Measurements from ENCODE around the gene INCA1.
"Not testable (repeated sequence)": the region's sequence is repeated elsewhere in the genome, so short reads cannot be mapped to it uniquely, and the experiment has no call there.

The INCA1 gene, protein sequence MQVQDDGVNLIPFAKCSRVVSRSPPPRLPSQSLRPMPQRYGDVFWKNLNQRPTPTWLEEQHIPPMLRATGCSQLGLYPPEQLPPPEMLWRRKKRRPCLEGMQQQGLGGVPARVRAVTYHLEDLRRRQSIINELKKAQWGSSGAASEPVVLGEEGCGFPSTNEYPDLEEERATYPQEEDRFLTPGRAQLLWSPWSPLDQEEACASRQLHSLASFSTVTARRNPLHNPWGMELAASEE

DNA sequence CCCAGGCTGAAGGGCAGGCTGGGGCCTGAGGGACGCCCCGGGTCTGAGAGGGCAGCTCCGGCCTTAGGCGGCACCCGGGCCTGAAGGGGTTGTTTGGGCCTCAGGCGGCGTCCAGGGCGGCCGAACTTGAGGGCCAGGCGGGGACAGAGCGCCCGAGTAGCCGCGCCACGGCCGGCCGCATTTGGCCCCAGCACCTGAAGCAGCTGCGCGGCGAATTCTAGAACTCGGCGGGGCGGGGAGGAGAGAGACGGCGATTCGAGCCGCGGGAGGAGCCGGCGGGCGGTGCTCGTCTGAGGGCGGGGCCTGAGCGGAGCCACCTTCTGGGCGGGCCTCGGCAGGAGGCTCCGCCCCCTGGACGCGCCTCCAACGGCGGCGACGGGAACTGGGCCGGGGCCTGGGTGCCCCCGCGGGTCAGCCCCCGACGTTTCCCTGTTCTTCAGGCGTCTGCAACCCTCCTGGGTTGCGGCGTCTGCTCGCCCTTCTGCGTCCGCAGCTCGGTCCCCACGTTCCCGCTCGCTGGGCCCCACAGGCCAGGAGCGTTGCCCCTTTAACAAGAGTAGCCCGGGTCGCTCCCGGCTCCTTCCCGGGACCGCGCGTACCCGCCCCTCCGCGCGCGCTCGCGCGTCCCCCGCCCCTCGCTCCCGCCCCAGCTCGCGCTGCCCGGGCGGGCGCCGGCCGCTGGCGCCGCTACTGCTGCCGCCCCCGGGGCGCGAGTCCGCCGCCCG is at the start of gene INCA1, which contains the start of gene KIF1C:
TSS of gene INCA1 (minus strand) at position 221 of the 725 bp plus-strand sequence. CDS start 3,085 bp downstream, outside the sequence.
TSS of gene KIF1C (plus strand) at position 649 of the 725 bp plus-strand sequence. CDS start 2,297 bp downstream, outside the sequence.
- H3K36me3 Mint-ChIP-seq: peaks cover 21 to 27% of the 10 kb centered on the region in 2 donors
- ATAC-seq (replicated peaks) (peak; percentile 92 to 96), DNase-seq (peak; percentile 88)
- H3K9me3 Mint-ChIP-seq: no peaks in the 10 kb centered on the region
- peak within 1 kb of the TSS; percentile 89 for H3K27ac Mint-ChIP-seq
- peaks cover 5 to 16% of the 10 kb centered on the region in 2 donors for H3K27me3 Mint-ChIP-seq
- peak within 1 kb of the TSS; percentile 86 to 94 for H3K4me3 Mint-ChIP-seq
- H3K4me1 Mint-ChIP-seq: peaks cover 27 to 37% of the 10 kb centered on the region in 2 donors

- Mint-ChIP-seq H3K4me3 (no peak overlapping the region), H3K27me3 (no peaks in the 10 kb centered on the region), H3K9me3 (no peaks in the 10 kb centered on the region), H3K4me1 (peaks cover 27 to 66% of the 10 kb centered on the region in 2 donors), H3K36me3 (no peaks in the 10 kb centered on the region), H3K27ac (no peak overlapping the region)
- DNase-seq (no peak), ATAC-seq (replicated peaks) (no peak)
Observed at GRCh38 chr17:5045496-5045895, 48.2 kb upstream of the INCA1 start.

DNA sequence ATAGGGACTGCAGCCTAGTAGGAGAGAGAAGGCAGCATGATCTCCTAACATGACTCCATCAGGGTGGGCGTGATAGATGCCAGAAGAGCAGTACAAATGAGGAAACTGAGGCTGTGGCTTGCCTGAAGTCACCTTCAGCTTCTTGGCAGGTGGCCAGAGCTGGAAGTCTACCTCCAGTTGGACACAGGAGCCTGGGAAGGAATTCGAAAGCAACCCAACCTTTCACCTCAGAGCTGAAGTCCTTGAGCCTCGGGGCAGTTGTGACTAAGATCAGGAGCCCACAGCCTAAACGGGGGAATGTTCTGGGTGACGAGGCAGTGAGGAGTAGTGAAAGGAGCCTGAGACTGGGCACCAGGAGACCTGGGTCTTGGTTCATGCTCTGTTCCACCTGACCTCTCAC is 47.3 kb upstream of the INCA1 start:
- H3K36me3 Mint-ChIP-seq: no peaks in the 10 kb centered on the region
- no peaks in the 10 kb centered on the region for H3K9me3 Mint-ChIP-seq
- ATAC-seq (replicated peaks) (peak in 1 of 2 donors; percentile 33), DNase-seq (no peak)
- no peak overlapping the region for H3K27ac Mint-ChIP-seq
- H3K4me1 Mint-ChIP-seq: peaks cover 25 to 59% of the 10 kb centered on the region in 2 donors
- no peak overlapping the region for H3K4me3 Mint-ChIP-seq
- no peaks in the 10 kb centered on the region for H3K27me3 Mint-ChIP-seq

DNA sequence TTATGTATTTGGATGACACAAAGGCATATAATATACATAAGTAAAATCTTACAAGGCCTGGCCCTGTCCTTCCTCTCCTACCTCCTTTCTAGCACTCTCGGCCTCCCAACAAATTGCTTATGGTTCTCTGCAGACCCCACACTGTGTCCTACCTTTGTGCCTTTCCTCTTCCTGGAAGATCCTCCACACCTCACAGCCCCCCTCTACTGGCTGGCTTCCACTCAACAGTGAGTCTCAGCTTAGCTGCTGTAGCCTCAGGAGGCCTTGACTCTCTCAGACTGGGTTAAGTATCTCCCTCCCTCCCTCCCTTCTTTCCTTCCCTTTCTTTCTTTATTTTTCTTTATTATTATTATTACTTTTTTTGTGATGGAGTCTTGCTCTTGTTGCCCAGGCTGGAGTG is 46.2 kb upstream of the INCA1 start:
- Mint-ChIP-seq H3K9me3 (no peaks in the 10 kb centered on the region), H3K36me3 (no peaks in the 10 kb centered on the region), H3K4me1 (peaks cover 22 to 48% of the 10 kb centered on the region in 2 donors), H3K4me3 (no peak overlapping the region), H3K27ac (no peak overlapping the region), H3K27me3 (no peaks in the 10 kb centered on the region)
- DNase-seq: no peak
- ATAC-seq (replicated peaks): no peak

DNA sequence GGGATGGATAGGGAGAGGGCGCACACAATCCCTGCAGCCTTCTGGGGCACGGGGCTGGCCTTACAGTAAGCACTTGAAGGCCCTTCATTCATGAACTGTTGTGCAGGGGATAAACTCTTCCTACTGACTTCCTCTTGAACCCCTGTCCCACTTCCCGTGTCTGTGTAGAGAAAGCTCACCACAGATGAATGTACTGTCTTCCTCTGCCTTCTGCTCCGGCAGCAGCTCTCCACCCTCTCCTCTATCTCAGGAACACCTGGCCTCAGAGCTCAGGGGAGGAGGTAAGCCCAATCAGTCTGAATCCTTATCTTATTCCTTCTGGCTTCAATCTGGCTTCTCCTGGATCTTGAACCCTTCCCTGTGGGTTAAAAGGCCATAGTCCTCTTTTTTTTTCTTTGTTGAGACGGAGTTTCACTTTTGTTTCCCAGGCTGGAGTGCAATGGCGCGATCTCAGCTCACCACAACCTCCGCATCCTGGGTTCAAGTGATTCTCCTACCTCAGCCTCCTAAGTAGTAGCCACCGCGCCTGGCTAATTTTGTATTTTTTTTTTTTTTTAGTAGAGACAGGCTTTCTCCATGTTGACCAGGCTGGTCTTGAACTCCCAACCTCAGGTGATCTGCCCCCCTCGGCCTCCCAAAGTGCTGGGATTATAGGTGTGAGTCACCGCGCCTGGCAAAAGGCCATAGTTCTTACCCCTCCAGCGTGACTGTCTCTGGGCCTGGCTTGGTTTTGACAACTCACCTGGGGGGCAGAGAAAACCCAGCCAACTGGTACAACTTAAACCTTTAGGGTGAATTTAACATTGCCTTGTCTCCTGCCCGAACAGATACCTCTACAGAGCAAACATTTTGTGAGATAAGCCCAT is 45.1 kb upstream of the INCA1 start:
- H3K27ac Mint-ChIP-seq: no peak overlapping the region
- peaks cover 18 to 37% of the 10 kb centered on the region in 2 donors for H3K4me1 Mint-ChIP-seq
- no peaks in the 10 kb centered on the region for H3K9me3 Mint-ChIP-seq
- H3K36me3 Mint-ChIP-seq: no peaks in the 10 kb centered on the region
- no peaks in the 10 kb centered on the region for H3K27me3 Mint-ChIP-seq
- DNase-seq (no peak), ATAC-seq (replicated peaks) (no peak)
- no peak overlapping the region for H3K4me3 Mint-ChIP-seq

GRCh38 chr17:5035315-5035714 is 38.0 kb upstream of the INCA1 start, which contains the start of gene SLC52A1:
TSS of gene SLC52A1 (minus strand) at chr17:5035426. CDS start at chr17:5034606, 820 bp downstream.
- H3K9me3 Mint-ChIP-seq: no peaks in the 10 kb centered on the region
- DNase-seq: no peak
- peaks cover 0 to 16% of the 10 kb centered on the region in 2 donors for H3K27me3 Mint-ChIP-seq
- H3K4me1 Mint-ChIP-seq: peaks cover 21 to 30% of the 10 kb centered on the region in 2 donors
- H3K36me3 Mint-ChIP-seq: no peaks in the 10 kb centered on the region
- ATAC-seq (replicated peaks): no peak
- no peak within 1 kb of the TSS for H3K27ac Mint-ChIP-seq
- H3K4me3 Mint-ChIP-seq: peak within 1 kb of the TSS in 1 of 2 donors; percentile 13

- no peaks in the 10 kb centered on the region for H3K9me3 Mint-ChIP-seq
- H3K4me3 Mint-ChIP-seq: no peak overlapping the region
- no peak overlapping the region for H3K27ac Mint-ChIP-seq
- peaks cover 0 to 1% of the 10 kb centered on the region in 2 donors for H3K36me3 Mint-ChIP-seq
- peaks cover 21 to 33% of the 10 kb centered on the region in 2 donors for H3K4me1 Mint-ChIP-seq
- H3K27me3 Mint-ChIP-seq: peaks cover 0 to 16% of the 10 kb centered on the region in 2 donors
- ATAC-seq (replicated peaks) (no peak), DNase-seq (no peak)
Observed at GRCh38 chr17:5034651-5035050, 37.3 kb upstream of the INCA1 start.

DNA sequence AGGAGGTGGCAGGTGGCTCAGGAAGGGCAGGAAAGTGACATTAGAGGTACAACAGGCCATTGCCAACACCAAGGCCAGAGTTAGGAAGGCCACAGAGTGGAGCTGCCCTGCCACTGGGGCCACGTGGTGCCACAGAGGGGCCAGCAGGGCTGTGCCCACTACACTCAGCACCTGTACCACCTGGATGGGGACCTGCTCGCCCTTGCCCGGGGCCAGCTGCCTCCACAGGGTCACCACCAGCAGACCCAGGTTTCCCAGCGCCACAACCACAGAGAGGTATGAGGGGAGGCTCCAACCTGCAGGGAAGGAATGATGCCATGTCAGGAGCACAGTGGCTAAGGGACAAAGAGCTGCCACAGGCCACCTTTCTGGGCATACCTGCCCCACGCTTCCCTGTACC is 36.7 kb upstream of the INCA1 start:
- Mint-ChIP-seq H3K36me3 (peaks cover 0 to 4% of the 10 kb centered on the region in 2 donors), H3K9me3 (no peaks in the 10 kb centered on the region), H3K4me3 (no peak overlapping the region), H3K4me1 (peaks cover 21 to 33% of the 10 kb centered on the region in 2 donors), H3K27me3 (peaks cover 0 to 16% of the 10 kb centered on the region in 2 donors), H3K27ac (no peak overlapping the region)
- ATAC-seq (replicated peaks): no peak
- no peak for DNase-seq

DNA sequence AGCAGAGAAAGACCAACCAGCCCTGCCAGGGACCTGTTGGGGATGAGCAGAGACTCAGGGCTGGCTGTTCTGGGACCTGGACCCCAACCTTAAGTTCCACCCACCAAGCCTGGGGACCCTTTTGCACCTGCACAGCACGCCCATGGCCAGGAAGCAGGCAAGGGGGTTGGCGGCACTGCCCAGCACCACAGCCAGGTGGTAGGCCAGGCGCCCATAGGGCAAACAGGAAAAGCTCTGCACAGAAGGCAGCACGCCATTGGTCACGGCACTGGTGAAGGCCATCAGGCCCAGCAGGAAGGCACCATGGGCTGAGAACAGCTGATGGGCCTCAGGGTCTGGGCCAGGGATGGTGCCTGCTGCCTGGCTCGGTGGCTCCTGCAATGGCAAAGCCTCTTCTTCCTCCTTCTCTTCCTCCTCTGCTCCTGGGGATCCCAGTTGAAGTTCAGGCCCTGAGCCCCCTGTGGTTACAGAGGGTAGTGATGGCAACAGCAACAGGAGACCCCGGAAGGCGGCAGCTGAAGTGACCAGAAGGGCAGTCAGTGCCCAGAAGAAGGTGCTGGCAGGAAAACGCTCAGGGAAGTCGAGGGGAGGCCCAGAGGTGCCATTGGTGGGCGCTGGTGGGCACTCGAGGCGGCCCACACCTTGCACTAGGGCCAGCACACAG is 36.2 kb upstream of the INCA1 start:
- no peaks in the 10 kb centered on the region for H3K9me3 Mint-ChIP-seq
- H3K4me3 Mint-ChIP-seq: no peak overlapping the region

DNA sequence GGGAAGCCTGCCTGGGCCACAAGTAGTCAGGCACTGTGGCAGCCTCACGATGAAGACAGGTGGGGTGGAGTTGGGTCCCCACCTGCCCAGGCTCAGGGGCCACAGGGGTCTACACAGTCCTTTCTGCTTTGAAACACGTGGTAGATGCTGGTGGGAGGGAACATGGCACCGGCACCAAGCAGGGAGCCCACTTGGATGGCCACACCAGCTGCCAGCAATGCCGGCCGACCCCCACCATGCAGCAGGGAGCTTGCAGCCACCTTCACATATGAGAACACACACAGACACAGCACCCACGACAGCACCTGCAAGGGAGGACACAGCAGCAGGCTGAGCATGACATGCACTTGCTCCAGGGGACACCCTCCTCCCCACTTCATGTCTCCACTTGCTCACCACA is 35.5 kb upstream of the INCA1 start:
- ATAC-seq (replicated peaks): no peak
- Mint-ChIP-seq H3K9me3 (no peaks in the 10 kb centered on the region), H3K4me3 (no peak overlapping the region), H3K27ac (peak overlapping the region; percentile 81), H3K27me3 (peaks cover 0 to 16% of the 10 kb centered on the region in 2 donors), H3K4me1 (peaks cover 21 to 33% of the 10 kb centered on the region in 2 donors), H3K36me3 (peaks cover 0 to 4% of the 10 kb centered on the region in 2 donors)
- no peak for DNase-seq

More for the DNA sequence above, 36.2 kb upstream of the INCA1 start:
- Mint-ChIP-seq H3K27me3 (peaks cover 0 to 16% of the 10 kb centered on the region in 2 donors), H3K36me3 (peaks cover 0 to 4% of the 10 kb centered on the region in 2 donors), H3K27ac (no peak overlapping the region), H3K4me1 (peaks cover 21 to 33% of the 10 kb centered on the region in 2 donors)
- ATAC-seq (replicated peaks) (no peak), DNase-seq (no peak)

GRCh38 chr17:5031365-5032082 is 34.2 kb upstream of the INCA1 start:
- Mint-ChIP-seq H3K27me3 (peaks cover 0 to 16% of the 10 kb centered on the region in 2 donors), H3K36me3 (peaks cover 0 to 4% of the 10 kb centered on the region in 2 donors), H3K4me1 (peaks cover 21 to 33% of the 10 kb centered on the region in 2 donors), H3K27ac (peak overlapping the region; percentile 88), H3K9me3 (no peaks in the 10 kb centered on the region), H3K4me3 (peak overlapping the region; percentile 67 to 79)
- ATAC-seq (replicated peaks): peak; percentile 95
- peak; percentile 92 for DNase-seq

DNA sequence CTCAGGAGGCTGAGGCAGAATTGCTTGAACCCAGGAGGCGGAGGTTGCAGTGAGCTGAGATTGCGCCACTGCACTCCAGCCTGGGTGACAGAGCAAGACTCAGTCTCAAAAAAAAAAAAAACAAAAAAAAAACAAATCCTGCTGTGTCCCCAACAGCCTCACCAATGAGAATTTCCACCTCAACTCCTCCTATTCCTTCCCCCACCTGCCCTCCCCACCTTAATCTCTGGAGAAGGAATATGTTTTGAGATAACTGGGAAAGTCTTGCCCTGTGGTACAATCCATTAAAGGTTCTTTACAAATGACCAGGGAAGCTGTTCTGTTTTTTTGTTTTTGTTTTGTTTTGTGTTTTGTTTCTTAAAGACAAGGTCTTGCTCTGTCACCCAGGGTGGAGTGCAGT is 32.8 kb upstream of the INCA1 start:
- not testable (repeated sequence) for H3K36me3 Mint-ChIP-seq; H3K27ac Mint-ChIP-seq; H3K9me3 Mint-ChIP-seq; H3K4me3 Mint-ChIP-seq; ATAC-seq (replicated peaks); DNase-seq
- Mint-ChIP-seq H3K4me1 (peaks cover 21 to 33% of the 10 kb centered on the region in 2 donors), H3K27me3 (peaks cover 0 to 22% of the 10 kb centered on the region in 2 donors)

DNA sequence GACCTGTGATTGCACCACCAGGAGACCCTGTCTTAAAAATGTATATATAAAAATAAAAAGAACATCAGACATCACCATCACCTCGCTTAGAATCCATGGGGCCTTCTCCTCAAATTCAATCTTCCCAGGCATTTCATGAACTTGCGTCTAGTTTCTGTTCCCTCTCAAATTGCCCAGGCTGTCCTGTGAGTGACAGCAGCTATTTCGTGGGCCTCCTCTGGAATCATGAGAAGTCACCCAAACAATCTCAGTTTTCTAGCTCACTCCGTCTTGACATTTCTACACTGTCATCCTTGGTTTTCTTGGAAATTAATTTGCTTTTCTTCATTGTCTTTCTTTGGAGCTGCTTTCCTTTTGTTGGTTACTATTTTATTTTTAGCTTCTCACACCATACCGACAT is 30.6 kb upstream of the INCA1 start:
- H3K4me1 Mint-ChIP-seq: peaks cover 17 to 34% of the 10 kb centered on the region in 2 donors
- no peak overlapping the region for H3K27ac Mint-ChIP-seq
- peaks cover 17 to 22% of the 10 kb centered on the region in 2 donors for H3K36me3 Mint-ChIP-seq
- DNase-seq (no peak), ATAC-seq (replicated peaks) (no peak)
- H3K27me3 Mint-ChIP-seq: peaks cover 0 to 18% of the 10 kb centered on the region in 2 donors
- no peaks in the 10 kb centered on the region for H3K9me3 Mint-ChIP-seq
- H3K4me3 Mint-ChIP-seq: no peak overlapping the region

Data from stimulated activated naive B cell treated with anti-CD40 and anti-IgM and Interleukin-4, amounts not matched to agents 10 μg/mL and 1 μg/mL and 100 μg/mL, for 72 hours (primary cell).